GM19240 (cell line): ENCODE data around the gene DDX39B.
"Not testable (repeated sequence)": the region's sequence is repeated elsewhere in the genome, so short reads cannot be mapped to it uniquely, and the experiment has no call there.

Experiments used
- DNase-seq: peaks from one replicate; pipeline ENCODE4 v3.0.0; 2011; ENCODE audit warnings: low spot score; ENCODE audit not compliant: insufficient read length

DDX39B gene

DNA sequence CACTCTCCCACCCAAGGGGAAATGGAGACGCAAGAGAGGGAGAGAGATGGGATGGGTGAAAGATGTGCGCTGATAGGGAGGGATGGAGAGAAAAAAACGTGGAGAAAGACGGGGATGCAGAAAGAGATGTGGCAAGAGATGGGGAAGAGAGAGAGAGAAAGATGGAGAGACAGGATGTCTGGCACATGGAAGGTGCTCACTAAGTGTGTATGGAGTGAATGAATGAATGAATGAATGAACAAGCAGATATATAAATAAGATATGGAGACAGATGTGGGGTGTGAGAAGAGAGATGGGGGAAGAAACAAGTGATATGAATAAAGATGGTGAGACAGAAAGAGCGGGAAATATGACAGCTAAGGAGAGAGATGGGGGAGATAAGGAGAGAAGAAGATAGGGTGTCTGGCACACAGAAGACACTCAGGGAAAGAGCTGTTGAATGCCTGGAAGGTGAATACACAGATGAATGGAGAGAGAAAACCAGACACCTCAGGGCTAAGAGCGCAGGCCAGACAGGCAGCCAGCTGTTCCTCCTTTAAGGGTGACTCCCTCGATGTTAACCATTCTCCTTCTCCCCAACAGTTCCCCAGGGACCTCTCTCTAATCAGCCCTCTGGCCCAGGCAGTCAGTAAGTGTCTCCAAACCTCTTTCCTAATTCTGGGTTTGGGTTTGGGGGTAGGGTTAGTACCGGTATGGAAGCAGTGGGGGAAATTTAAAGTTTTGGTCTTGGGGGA, 34.3 kb upstream of the DDX39B start:
- DNase-seq = no peak

- no peak for DNase-seq
These were observed 33.6 kb upstream of the DDX39B start, which contains the start of gene TNF for GRCh38 chr6:31575335-31575901. TSS of gene TNF (plus strand) at chr6:31575565. CDS start at chr6:31575742, 177 bp downstream.

DNA sequence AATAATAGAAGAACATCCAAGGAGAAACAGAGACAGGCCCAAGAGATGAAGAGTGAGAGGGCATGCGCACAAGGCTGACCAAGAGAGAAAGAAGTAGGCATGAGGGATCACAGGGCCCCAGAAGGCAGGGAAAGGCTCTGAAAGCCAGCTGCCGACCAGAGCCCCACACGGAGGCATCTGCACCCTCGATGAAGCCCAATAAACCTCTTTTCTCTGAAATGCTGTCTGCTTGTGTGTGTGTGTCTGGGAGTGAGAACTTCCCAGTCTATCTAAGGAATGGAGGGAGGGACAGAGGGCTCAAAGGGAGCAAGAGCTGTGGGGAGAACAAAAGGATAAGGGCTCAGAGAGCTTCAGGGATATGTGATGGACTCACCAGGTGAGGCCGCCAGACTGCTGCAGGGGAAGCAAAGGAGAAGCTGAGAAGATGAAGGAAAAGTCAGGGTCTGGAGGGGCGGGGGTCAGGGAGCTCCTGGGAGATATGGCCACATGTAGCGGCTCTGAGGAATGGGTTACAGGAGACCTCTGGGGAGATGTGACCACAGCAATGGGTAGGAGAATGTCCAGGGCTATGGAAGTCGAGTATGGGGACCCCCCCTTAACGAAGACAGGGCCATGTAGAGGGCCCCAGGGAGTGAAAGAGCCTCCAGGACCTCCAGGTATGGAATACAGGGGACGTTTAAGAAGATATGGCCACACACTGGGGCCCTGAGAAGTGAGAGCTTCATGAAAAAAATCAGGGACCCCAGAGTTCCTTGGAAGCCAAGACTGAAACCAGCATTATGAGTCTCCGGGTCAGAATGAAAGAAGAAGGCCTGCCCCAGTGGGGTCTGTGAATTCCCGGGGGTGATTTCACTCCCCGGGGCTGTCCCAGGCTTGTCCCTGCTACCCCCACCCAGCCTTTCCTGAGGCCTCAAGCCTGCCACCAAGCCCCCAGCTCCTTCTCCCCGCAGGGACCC, 32.6 kb upstream of the DDX39B start:
- DNase-seq = no peak

DNA sequence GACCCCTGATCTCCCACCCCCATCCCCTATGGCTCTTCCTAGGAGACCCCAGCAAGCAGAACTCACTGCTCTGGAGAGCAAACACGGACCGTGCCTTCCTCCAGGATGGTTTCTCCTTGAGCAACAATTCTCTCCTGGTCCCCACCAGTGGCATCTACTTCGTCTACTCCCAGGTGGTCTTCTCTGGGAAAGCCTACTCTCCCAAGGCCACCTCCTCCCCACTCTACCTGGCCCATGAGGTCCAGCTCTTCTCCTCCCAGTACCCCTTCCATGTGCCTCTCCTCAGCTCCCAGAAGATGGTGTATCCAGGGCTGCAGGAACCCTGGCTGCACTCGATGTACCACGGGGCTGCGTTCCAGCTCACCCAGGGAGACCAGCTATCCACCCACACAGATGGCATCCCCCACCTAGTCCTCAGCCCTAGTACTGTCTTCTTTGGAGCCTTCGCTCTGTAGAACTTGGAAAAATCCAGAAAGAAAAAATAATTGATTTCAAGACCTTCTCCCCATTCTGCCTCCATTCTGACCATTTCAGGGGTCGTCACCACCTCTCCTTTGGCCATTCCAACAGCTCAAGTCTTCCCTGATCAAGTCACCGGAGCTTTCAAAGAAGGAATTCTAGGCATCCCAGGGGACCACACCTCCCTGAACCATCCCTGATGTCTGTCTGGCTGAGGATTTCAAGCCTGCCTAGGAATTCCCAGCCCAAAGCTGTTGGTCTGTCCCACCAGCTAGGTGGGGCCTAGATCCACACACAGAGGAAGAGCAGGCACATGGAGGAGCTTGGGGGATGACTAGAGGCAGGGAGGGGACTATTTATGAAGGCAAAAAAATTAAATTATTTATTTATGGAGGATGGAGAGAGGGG, 31.7 kb upstream of the DDX39B start:
- no peak for DNase-seq

DNA sequence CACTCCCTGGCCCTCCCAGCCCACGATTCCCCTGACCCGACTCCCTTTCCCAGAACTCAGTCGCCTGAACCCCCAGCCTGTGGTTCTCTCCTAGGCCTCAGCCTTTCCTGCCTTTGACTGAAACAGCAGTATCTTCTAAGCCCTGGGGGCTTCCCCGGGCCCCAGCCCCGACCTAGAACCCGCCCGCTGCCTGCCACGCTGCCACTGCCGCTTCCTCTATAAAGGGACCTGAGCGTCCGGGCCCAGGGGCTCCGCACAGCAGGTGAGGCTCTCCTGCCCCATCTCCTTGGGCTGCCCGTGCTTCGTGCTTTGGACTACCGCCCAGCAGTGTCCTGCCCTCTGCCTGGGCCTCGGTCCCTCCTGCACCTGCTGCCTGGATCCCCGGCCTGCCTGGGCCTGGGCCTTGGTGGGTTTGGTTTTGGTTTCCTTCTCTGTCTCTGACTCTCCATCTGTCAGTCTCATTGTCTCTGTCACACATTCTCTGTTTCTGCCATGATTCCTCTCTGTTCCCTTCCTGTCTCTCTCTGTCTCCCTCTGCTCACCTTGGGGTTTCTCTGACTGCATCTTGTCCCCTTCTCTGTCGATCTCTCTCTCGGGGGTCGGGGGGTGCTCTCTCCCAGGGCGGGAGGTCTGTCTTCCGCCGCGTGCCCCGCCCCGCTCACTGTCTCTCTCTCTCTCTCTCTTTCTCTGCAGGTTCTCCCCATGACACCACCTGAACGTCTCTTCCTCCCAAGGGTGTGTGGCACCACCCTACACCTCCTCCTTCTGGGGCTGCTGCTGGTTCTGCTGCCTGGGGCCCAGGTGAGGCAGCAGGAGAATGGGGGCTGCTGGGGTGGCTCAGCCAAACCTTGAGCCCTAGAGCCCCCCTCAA, 30.5 kb upstream of the DDX39B start, which contains the start of gene LTA:
LTA (plus strand) TSS at position 249 of the 871 bp plus-strand sequence; CDS start at position 703, 454 bp downstream.
- no peak for DNase-seq

- no peak for DNase-seq
These were observed 28.2 kb upstream of the DDX39B start for GRCh38 chr6:31569861-31570536.

DNA sequence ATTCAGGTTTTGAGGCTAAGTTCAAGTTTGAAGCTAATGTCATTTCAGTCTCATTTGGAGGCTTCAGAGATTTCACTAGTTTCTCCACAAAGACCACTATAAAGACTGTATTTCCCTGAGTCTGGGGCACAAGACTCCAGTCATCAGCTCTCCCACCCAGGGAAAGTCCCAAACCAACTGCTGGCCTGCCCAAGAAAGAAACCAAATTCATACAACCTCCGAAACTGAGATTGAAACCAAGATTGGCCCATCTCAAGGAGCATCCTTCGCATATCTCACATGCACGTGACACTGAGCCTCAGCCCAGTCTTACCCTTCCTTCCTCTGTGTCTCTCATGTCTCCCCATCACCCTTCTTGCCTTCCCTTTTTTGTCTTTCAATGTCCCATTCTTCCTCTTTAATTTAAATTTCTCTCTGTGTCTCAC, 26.7 kb upstream of the DDX39B start:
- DNase-seq = peak; percentile 69

DNA sequence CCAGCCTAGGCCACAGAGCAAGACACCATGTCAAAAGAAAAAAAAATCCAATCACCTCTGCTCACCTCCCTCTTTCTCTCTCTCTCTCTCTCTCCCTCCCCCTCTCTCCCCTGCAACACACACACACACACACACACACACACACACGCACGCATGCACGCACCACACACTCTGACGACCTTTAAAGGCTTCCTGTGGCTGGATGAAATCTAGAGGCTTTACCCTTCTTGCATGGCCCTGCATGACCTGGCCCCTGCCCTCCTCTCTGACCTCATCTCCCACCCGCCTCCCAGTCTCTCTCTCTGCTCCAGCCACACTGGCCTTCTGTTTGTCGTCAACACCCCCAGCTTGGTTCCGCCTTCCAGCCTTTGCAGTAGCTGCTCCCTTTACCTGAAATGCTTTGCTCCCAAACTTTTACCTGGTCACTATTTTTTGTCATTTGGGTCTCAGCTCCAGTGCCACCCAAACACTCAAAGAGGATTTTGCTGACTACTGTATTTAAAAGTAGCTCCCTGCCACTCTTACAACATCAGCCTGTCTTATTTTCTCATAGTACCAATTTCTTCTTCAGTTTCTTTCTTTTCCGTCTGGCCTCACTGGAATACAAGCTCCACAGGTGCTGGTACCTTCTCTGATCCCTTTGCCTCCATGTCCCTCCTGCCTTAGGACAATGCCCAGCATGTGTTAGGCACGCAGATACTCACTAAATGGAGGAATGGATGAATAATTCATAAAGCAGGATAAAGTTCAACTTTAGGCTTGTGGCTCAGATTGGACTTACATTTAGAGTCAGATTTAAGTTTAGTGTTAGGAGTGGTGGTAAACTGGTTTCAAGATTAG, 25.9 kb upstream of the DDX39B start:
- no peak for DNase-seq

GRCh38 chr6:31560697-31561058, 18.9 kb upstream of the DDX39B start:
- DNase-seq = no peak

- peak; percentile 45 for DNase-seq
These were observed 18.3 kb upstream of the DDX39B start for GRCh38 chr6:31559958-31560696.

DNA sequence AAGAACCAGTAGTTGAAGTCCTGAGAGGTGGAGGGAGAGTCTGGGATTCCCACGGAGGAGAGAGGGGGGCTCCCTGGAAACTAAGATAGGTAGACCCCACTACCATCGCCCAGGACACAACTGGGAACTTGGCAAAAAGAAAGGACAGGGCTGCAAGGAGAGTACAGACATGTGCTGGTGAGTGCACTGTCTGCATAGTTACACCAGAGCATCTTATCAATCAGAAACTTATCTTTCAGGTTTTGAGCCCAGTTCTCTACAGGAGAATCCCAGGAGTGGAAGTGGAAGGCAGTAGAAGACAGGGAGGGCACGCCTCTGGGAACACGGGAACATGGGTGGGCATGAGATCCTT, 17.8 kb upstream of the DDX39B start:
- DNase-seq = no peak

- DNase-seq = peak; percentile 50
These were observed 17.1 kb upstream of the DDX39B start for GRCh38 chr6:31558631-31559500.

GRCh38 chr6:31558318-31558625, 16.5 kb upstream of the DDX39B start:
- no peak for DNase-seq

- DNase-seq = no peak
These were observed 15.9 kb upstream of the DDX39B start for GRCh38 chr6:31557443-31558317.

DNA sequence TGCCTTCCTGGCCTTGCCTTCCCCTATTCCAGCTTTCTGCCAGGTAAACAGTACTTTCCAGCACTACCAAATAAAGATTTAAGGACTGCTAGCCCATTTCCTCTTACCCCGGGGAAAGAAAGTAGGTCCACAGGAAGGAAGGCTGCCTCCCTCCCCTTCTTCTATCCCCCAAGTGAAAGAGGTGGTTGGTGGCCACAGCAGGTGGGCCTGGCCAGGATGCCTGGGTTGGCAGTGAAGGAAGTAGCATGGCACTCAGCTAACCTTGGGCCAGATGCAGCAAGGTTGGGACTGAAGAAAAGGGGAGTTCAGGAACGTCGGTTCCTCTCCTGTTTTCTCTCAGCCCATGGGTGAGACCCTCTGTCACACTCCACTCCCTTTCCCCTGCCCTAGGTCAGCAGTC, 14.5 kb upstream of the DDX39B start:
- DNase-seq = no peak

GRCh38 chr6:31551371-31551770, 9.6 kb upstream of the DDX39B start:
- not testable (repeated sequence) for DNase-seq
